ENCODE results near the gene TP53AIP1.

GRCh38 chr11:128894286-128894681, 48.4 kb downstream of the TP53AIP1 start:
- TF ChIP-seq TARDBP (IDR thresholded peaks at IDR 0.05): no peak
- no peak for TF ChIP-seq ZEB2 (IDR thresholded peaks at IDR 0.05)
- no peak for TF ChIP-seq REST (IDR thresholded peaks at IDR 0.05; ENCODE audit: borderline replicate concordance)
- TF ChIP-seq REST (CRISPR knock-in tag; IDR thresholded peaks at IDR 0.05; ENCODE audit: low read depth): no peak
- no peak for TF ChIP-seq MTA2 (IDR thresholded peaks at IDR 0.05; ENCODE audit: low read depth)
- TF ChIP-seq POLR2AphosphoS5 (IDR thresholded peaks at IDR 0.05; ENCODE audit: control insufficient read depth, insufficient read depth, low read depth, low read length): no peak

Measured in K562 (cell line).